HT-29 (cell line): Measurements from ENCODE around the gene BRD3. TPM values are rescaled to one million over a fixed set of nuclear protein-coding genes. Genes with fewer than 3 reads are reported as not detected.

Experiments
- DNase-seq: peaks from one replicate; pipeline ENCODE4 v3.0.0-alpha.2; 2015; ENCODE audit warnings: low spot score
- total RNA-seq: library from RNA; depleted of rRNA; stranded (reverse); fragments of >200 nt; shearing (Covaris generic); gene quantifications from 2 replicates; pipeline ENCODE4 v1.2.3, GENCODE V29; 2014

Gene BRD3
- total RNA-seq, 1 experiment from 2014 or later = 21.8 TPM

DNA sequence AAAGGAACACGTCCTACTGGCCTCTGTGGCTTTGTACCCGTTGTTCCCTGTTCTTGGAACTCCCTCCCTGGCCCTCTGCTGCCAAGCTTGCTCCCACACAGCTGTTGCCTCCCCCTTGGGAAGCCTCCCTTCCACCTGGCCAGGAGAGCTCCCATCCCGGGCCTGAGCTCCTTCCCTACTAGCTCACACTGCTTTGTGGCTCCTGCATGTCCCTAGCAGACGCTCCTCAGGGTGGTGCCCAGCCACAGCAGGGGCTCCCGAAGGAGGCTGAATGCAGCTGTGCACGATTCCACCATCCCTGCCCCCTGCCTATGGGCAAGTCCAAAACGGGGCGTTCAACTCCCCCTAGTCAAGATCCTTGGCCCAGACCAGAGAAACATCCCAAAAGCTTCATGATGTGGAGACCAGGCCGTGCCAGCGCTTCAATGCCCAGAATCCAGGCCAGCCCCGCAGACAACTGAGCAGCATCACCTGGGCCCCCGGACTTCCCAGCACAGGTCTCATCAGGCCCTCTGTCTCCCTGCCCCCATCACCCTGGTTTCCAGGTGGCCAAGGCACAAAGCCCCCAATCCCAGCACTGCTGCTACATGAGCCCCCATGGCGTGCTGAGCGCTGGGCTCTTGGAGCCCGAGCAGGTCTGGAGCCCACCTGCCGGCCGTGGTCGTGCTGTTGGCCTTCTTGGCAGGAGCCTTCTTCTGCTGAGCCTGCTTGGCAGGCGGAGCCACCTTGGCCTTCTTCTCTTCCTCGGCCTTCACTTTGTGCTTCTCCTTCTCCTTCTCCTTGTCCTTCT lies 28.2 kb downstream of the BRD3 start:
- DNase-seq = no peak

DNA sequence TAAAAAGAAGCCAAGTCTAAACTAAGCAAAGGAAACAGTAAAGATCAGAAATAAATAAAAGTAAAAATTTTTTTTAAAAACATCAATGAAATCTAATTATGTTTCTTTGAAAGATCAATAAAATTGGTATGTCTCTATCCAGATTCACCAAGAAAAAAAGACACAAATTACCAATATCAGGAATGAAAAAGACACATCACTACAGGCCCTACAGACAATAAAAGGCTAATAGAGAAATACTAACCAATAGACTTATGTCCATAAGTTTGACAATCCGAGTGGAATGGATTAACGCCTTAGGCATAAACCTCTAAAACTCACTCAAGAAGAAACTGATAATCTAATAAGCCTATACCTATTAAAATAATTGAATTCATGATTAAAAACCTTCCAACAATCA lies 30.2 kb downstream of the BRD3 start:
- no peak for DNase-seq

DNA sequence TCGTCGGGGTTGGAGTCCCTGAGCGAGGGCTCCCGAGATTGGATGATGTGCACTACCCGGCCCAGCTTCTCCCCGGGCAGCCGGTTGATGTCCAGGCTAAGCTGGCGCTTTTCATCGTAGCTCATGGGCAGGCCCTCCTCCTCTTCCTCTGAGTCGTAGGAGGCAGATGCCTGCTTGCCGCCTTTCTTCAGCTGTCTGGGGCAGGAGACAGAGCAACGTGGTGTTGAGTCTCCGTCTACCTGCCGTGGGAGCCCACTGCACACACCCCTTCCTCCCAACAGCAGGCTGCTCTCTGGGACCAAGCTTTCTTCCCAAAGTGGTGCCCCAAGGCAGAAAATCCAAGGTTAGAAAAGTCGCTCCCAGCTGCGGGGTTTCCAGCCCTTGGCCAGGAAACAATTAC lies 31.7 kb downstream of the BRD3 start:
- no peak for DNase-seq

DNA sequence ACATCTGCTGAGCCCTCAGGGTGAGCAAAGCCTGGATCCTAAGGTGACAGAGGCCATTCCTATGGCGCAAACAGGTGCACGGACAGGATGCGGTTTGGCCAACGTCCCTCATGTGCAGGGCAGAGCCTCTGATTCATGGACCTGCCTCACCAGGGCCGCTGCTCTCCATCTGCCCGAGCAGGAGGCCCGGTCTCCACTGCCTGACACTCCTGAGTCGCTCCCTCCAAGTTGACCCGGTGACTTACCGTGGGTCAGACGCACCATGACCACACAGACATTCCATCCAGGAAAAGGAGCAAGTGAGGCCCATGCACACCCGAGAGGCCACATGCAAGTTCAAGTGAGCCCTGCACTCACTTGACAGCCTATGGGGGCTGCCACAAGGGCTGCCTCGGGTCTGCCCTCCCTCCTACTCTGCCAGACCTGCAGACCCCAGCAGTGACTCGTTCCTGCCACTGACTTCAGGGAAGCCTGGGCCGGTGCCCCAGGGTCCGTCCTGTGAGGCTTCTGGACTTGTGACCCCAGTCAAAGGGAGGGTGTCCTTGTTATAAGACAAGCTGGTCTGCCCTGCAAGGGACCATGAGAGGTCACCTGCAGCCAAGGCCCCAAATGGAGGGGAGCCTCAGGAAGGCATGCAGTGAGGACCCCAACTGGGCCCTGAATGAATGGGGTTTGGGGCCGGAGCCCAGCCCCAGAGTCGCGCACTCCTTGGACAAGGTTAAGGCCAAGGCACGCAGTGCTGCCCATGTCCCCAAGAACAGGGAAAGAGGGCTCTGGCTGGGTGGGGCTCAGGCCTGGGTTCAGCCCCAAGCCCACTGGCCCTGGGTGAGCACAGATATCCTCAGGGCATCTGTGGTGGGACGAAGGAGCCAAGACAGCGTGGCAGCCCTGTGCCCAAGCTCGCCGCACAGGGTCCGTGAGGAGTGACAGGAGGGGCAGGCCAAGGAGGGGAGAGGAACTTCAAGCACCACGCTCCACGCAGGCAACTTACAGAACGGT lies 32.5 kb downstream of the BRD3 start:
- no peak for DNase-seq

DNA sequence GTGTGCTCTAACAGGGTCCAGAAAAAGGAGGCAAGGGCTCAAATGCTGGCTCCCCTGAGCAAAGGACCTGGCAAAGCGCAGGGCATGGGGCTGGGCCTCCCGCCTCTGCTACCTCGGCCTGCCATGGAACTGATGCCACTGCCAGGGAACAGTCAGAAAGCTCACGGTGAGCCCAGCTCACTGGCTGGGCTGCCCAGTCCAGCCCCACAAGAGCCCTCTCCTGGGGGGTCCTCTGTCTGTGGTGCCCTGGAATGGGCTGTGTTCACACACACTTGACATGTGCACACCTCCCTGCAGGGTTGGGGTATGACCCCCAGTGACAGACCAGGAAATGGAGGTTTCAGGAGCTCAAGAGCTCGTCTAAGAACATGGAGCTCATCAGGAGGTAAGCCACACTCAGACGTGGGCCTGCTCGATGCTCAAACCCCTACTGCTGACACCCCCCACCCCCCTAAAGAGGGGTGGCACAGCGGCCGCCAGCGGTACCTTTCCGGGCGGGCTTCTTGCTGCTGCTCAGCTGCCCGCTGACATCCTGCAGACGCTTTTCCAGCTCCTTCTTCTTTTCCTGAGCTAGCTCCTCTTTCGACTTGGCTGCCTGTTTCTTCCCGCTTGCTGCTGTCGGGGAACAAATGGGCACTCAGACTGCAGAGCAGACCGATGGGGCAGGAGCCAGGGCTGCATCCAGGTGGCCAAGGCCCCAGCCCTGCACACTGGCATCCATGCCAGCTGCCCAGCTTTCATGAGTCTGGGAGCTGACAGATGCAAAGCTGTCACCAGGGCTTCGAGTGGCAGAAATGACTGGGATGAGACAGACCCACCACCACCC lies 33.4 kb downstream of the BRD3 start:
- no peak for DNase-seq

DNA sequence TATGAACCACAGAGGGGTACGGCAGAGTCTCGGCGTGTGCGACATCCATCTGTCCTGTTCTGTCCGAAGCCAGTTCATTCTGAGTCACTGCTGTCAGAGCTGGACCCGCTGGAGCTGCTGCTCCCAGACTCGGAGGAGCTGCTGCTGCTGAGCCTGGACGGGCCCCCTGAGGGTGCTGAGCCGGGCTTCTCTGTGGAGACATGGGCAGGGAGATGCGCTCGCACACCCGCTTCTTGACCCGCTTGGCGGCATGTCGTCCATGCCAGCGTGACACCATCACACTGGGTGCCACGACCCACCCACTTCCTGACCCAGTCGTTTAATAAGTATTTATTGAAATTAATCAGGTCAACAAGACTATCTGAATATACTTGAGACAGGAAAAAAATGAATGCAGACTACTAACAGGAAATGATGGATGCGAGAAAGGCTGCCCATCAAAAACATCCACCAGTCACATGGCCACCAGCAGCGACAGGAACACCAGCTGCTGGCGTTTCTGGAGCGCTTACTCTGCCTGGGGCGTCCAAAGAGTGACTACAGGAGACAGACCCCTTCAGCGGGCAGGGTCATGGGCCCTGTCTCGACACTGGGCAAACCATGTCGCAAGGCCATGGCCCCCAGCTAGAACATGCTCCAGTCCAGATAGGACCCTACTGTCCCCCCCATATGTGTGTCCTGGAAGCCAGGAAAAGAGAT lies 34.2 kb downstream of the BRD3 start:
- DNase-seq = no peak

DNA sequence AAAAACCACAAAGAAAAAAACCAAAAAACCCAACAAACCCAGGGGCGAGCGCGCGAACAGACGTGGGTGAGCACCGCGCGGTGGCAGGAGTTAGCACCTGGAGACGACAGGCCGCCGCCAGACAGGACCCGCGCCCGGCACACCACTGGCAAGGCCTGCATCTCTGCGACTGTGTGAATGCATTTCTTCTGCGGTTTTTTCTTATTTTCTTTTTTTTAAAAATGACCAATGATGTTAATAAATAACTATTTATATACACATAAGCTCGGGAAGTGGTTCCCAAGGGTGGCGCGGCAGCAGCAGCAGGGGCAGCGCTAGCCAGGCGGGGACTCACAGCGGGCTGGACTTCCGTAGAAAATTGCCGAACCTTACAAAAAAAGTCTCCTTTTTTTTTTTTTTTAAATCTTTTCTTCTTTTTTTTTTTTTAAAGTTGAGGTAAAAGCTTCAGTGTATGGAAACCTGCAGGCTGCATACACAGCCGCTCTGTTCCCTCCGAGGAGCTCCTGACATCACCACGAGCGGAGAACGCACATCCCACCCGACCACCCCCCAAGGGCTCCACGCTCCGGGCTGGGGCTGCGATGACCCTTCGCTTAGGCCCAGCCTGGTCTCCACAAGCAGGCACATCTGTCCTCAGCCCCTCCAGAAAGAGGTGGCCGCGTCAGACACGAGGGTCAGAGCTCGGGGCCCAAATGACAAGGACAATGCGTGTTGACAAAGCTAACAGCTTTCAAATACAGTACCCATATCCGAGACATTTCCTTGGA lies 35.2 kb downstream of the BRD3 start:
- no peak for DNase-seq

DNA sequence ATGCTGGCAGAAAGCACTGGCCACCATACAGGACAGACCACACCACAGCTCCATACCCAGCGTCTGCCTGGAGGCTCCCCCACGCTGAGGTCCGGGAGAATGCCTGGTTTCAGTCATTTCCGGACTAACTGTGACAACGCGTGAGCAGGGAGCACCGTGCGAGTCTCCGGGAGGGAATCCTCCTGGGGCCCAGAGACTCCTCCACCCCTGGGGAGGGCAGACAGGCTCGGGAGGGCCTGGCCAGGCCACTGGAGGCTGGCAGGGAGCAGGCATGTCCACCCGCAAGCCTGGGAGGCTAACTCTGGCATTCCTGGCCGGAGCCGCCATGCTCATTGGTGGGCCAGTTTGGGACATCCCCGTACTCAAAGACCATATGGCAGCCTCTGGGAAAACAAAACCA lies 36.0 kb downstream of the BRD3 start:
- no peak for DNase-seq

DNA sequence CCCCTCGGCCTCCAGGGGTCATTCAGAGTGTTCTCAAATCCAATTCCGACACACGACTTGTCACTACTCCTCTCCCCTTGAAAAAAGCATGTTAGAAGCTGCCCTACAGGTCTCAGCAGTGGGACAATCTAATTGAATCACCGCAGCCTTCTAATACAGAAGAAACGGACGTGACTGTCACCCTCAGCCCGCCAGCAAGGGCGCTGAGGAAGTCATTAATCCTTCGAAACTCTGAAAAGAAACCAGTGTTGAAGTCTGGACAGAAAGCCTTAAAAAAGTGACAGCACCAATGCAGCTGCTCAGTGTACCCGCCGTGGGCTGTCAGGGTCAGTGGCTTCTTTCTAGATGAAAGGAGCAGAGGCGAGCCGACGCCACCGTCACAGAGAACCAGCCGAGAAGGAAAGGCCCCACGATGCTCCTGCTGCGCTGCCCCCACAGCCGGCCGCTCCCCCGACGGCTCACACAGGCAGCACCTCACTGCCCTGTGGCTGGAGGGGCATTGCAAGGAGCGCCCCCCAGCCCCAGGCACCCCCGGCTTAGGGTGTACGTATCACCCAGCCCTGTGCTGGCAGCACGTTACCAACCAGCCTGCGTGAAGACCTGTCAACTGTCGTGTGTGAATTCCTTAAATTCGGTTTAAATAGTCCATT lies 36.9 kb downstream of the BRD3 start:
- no peak for DNase-seq

DNA sequence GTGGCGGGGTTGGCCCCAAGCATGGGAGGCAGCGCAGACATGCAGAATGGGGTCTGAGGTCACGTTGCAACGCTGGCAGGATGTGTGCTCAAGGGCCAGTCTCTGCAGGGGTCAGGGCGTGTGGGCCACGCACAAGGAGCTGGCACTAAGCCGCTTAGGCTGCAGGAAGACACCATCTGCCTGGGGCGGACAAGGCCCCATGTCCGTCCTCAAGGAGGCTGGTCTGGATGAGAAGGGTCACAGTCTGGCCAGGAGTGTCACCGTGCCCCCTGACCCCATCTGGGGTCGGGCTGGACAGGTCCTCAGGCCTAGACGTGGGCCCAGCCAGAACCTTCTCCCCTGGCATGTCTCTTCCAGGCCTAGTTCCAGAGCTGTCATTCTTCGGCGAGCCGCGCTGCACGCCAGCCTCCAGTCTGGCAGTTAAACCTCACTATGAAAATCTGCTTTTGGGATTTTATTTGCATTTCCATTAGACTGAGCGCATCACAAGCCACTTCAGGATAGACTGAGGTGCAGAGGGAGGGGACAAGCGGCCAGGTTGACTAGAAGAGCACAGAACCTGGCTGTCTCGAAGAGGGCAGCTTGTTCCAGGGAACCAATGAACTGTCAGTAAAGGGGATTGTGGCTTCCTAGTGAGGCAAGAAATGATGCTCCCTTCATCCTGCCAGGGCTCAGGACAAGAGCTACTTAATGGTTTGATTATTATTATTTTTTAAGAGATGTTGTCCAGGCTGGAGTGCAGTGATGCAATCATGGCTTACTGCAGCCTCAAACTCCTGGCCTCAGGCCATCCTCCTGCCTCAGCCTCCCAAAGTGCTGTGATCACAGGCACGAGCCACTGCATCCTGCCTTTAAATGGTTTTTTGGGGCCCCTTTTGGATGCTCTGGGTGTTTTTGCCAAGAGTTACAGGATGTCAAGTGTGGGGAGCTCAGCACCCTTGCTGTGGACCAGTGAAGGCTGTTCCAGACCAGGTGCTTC lies 38.3 kb downstream of the BRD3 start:
- DNase-seq = no peak

DNA sequence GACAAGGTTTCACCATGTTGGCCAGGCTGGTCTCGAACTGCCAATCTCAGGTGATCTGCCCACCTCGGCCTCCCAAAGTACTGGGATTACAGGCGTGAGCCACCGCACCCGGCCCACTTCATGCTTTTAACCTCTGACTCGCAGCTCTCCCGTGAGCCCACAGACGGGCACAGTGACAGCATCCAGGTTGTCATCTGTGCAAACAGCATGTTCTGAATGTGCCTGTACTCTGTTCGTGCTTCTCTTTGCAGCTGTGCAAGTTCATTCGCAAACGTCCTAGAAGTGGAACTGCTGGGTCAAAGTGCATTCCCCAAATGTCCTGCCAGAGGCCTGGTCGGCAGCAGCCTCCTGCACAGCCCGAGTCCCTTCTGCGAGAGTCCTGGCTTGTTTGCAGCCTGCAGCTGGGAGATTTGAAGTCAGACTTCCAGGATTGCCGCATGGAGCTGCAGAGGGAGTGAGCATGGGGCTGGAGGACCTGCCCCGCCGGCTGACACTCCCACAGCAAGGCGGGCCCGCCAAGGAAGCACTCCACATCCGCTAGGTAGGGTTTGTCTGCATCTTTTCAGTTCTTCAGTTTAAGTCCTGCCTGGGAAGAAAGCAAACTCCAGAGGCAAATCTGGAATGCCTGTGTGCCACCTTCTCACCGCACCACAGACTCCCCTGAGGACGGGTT lies 39.1 kb downstream of the BRD3 start:
- DNase-seq = no peak

DNA sequence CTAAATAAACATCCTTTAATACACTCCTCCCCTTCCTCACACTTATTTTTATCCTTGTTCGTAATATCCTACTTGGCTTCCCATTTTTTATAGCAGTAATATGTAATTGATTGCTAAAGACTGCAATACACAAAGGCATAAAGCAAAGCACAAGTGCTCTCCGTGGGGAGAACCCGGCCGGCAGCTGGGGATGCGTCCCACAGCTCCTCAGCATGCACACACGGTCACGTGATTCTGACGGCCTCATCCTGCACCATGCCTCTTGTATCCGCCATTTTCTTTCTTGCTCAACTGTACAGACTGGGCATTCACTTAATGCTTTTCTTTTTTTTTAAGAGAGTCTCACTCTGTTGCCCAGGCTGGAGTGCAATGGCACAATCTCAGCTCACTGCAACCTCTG lies 39.8 kb downstream of the BRD3 start:
- no peak for DNase-seq

DNA sequence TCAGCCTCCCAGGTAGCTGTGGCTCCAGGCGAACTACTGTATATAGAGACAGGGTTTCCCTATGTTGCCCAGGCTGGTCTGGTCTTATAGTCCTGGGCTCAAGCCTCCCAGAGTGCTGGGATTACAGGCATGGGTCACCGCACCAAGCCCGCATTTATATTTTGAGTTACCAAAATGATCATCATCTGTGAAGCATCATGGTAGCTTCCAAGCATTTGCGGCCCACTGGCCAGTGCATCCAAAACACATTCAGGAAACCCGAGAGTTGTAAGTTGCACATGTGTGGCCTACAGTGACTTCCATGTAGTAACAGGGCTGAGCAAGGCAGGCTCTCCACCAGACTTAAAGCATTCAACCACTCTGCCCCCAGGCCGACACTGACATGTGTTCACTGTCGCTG lies 40.3 kb downstream of the BRD3 start:
- DNase-seq = no peak

DNA sequence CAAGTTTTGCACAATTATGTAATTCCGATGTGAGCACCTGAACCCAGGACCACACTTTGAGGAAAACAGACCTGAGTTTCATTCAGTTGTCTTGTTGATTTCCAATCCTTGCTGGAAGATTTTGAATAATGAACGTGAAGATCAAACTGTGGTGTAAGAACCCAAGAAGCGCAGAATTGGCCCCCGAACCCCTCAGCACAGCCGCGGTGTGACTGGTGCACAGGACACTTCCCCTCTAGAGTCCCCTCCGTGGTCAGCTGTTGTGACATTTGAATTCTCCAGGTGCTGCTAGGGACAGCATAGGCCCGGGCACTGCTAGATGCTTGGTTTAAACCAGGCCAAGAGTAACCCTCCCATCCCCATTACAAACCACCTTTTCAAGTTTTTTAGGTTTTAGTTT lies 40.8 kb downstream of the BRD3 start:
- DNase-seq = no peak

DNA sequence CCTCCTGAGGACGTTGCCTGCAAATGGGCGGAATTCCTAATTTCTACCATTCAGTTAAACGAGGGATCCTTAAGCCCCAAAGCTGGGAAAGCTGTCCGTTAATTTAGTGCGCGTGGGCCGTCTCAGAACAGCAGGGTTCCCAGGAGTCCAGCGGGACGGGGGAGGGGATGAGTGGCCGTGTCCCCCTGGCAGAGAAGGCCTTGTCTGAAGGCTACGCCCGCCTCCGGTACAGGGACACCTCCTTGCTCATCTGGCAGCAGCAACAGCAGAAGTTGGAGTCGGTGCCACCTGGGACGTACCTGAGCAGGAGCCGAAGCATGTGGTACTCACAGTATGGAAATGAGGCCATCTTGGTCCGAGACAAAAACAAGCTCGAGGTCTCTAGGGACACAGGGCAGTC lies 41.2 kb downstream of the BRD3 start:
- DNase-seq = no peak

DNA sequence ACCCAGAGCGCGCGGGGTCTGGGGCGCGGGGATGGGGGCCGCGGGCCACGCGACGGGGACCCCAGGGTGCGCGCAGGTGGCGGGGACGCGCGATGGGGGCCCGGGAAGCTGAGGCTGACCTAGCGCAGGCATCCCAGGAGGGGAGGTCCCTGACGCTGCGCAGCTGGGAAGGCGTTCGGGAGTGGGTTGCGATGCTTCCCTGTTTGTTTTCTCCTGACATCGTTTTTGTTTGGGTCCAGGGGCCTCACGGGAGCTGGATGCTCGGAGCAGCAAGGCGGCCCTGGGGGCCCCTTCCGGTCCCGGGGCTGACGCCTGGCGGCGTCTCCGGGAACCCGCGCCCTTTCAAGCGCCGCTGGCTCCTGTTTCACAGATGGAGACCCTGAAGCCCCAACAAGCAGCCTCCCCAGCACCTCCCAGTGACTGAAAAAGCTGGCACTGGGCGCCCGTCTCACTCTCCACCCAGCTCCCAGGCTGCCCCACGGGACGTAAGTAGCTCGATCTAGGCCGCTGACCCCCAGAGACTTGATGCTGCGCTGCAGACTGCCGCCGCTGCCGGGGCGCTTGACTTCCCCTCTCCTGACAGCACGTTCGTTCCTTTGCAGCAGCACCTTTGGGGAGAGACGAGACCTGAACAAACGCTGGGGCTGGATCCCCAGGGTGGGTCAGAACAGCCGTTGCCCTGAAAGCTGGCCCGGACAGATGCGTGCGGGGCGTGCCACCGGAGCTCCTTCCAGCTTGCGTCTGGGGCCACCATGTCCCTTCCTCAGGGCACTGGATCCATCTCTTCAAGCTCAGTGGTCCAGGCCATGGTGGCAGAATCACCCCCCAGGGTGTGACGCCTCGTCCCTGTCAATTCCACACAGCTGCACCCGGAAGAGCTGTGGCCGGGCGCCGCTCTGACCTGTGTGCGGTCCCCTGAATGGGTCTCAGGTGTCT lies 42.0 kb downstream of the BRD3 start:
- DNase-seq = peak; percentile 24
